Panc1 (cell line): ENCODE results near the gene SLC39A7. TPM values are rescaled to one million over a fixed set of nuclear protein-coding genes. Genes with fewer than 3 reads are reported as not detected.

Experiments used
- ATAC-seq: fragments of 200-7000 bp; cut with Tn5 transposase; 2 replicates; pipeline ENCODE4 v1.9.1; 2020; ENCODE audit warnings: mild to moderate bottlenecking, moderate library complexity
- BruUV-seq: library from RNA; stranded (reverse); fragments of 400-500 nt; replicated peaks from 2 replicates; lab custom pipeline; 2021; lab: Mats Ljungman, UMichigan
- CTCF ChIA-PET: fragments of 300-600 bp; sonication (Branson Sonifier 250); formaldehyde crosslinking; loops from one replicate; lab custom pipeline; 2022; ENCODE audit warnings: antibody characterized with exemption; lab: Charles Lee
- POLR2A ChIA-PET: fragments of 300-600 bp; sonication (Branson Sonifier 250); formaldehyde crosslinking; loops from one replicate; lab custom pipeline; 2022; ENCODE audit warnings: antibody characterized with exemption; lab: Charles Lee
- DNase-seq: peaks from one replicate; pipeline ENCODE4 v3.0.0-alpha.2; 2010; ENCODE audit warnings: low read depth, low spot score
- H3K27ac ChIP-seq: 2 replicates; pipeline ENCODE4 v1.5.1; 2011; ENCODE audit warnings: mild to moderate bottlenecking, low read length, inconsistent platforms
- H3K27me3 ChIP-seq: fragments of 200-500 bp; sonication (Bioruptor generic); 2 replicates; pipeline ENCODE4 v1.6.0; 2014; ENCODE audit warnings: low read length, inconsistent platforms; ENCODE audit not compliant: control insufficient read depth, insufficient read depth
- H3K36me3 ChIP-seq: fragments of 200-500 bp; sonication (Bioruptor generic); 2 replicates; pipeline ENCODE4 v1.5.1; 2014; ENCODE audit warnings: inconsistent platforms, mild to moderate bottlenecking, low read length, moderate library complexity; ENCODE audit not compliant: control insufficient read depth, insufficient read depth
- H3K4me1 ChIP-seq: 2 replicates; pipeline ENCODE4 v1.5.1; 2011; ENCODE audit warnings: inconsistent platforms, mild to moderate bottlenecking, low read length, moderate library complexity; ENCODE audit not compliant: control insufficient read depth, insufficient read depth
- H3K4me3 ChIP-seq, 2 experiments: 2 replicates each; pipeline ENCODE4 v1.5.1; 2011 to 2012; ENCODE audit warnings: low read depth in 2 of 2, low read length in 2 of 2, mild to moderate bottlenecking in 2 of 2, inconsistent platforms in 1 of 2, moderate library complexity in 1 of 2
- H3K9me3 ChIP-seq: fragments of 200-500 bp; sonication (Bioruptor generic); 2 replicates; pipeline ENCODE4 v1.5.1; 2014; ENCODE audit warnings: low read depth, mild to moderate bottlenecking, inconsistent platforms, low read length, moderate library complexity; ENCODE audit not compliant: control insufficient read depth, insufficient read depth
- POLR2AphosphoS5 ChIP-seq: IDR thresholded peaks from 2 replicates; pipeline ENCODE4 v1.6.1; 2012; ENCODE audit warnings: mild to moderate bottlenecking, low read depth, low read length, moderate library complexity
- REST ChIP-seq, 2 experiments: IDR thresholded peaks; 2 replicates each; pipeline ENCODE4 v1.6.1; 2011 to 2012; ENCODE audit warnings: low read depth in 2 of 2, control low read depth in 1 of 2, low read length in 1 of 2, mild to moderate bottlenecking in 1 of 2, moderate library complexity in 1 of 2; ENCODE audit not compliant: insufficient read depth in 1 of 2
- SIN3A ChIP-seq: IDR thresholded peaks from 2 replicates; pipeline ENCODE4 v1.6.1; 2012; ENCODE audit warnings: low read depth, mild to moderate bottlenecking, low read length, moderate library complexity, borderline replicate concordance; ENCODE audit not compliant: insufficient read depth
- TCF7L2 ChIP-seq: IDR thresholded peaks from 2 replicates; pipeline ENCODE4 v1.6.1; 2011; ENCODE audit warnings: mild to moderate bottlenecking, low read depth, low read length, inconsistent platforms
- in situ Hi-C: cut with HindIII; loops from 2 replicates; pipeline ENCODE4 v1.10.0; 2016; ENCODE audit warnings: low sequenced_read_pairs, low pct_unique_long_range_greater_than_20kb
- intact Hi-C: fragments of 100-400 bp; cut with micrococcal nuclease; formaldehyde crosslinking; loops from one replicate; pipeline ENCODE4 v1.10.0; 2022; ENCODE audit not compliant: unreplicated experiment
- total RNA-seq: library from RNA; stranded (reverse); gene quantifications from one replicate; pipeline ENCODE4 v1.2.1, GENCODE V29; 2021; ENCODE audit not compliant: unreplicated experiment
- TF ChIP-seq, protein P1 (sequence below): fragments of 450-650 bp; IDR thresholded peaks from 2 replicates; pipeline ENCODE4 v1.5.1; 2017; ENCODE audit warnings: mild to moderate bottlenecking

Gene SLC39A7
- total RNA-seq, 1 experiment from 2014 or later = 135 TPM

GRCh38 chr6:33202799-33203198 lies 2.1 kb downstream of the SLC39A7 start:
- CTCF ChIA-PET = no interaction called here
- peaks cover 48% of the 10 kb centered on the region for H3K4me1 ChIP-seq
- POLR2A ChIA-PET = interaction anchor here (0.8 kb wide), 1 partner anchor 12 kb away, joined by 3 read pairs; no protein-coding TSS in a partner anchor

DNA sequence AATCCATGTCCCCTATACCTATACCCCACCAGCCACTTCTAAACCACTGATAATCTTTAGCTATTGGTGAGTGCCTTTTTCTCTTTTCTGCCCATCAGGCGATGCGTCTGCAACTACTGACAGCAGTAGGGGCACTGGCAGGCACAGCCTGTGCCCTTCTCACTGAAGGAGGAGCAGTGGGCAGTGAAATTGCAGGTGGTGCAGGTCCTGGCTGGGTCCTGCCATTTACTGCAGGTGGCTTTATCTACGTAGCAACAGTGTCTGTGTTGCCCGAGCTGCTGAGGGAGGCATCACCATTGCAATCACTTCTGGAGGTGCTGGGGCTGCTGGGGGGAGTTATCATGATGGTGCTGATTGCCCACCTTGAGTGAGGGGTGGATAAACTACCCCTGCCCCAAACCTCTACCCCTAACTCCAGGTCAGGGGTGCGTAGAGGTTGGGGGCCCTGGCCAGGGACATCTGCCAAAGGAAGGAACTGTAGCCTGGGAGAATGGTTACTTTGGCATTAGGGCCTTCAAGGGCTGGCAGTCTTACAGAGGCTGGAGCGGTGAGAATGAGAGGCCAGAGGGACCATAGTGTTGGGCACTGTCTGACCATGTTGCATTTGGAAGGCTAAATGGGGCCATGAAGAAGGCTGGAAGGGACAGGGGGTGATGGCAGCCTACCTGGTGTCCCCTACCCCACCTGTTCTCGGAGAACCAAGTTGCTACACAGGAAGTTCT lies 2.9 kb downstream of the SLC39A7 start:
- ChIA-PET POLR2A (interaction anchor here (0.8 kb wide), 1 partner anchor 12 kb away, joined by 3 read pairs; no protein-coding TSS in a partner anchor), CTCF (no interaction called here)
- H3K4me1 ChIP-seq = peaks cover 45% of the 10 kb centered on the region
- H3K27ac ChIP-seq = peak overlapping the region; percentile 58
- intact Hi-C loops = no loop called here
- H3K27me3 ChIP-seq = no peaks in the 10 kb centered on the region
- H3K4me3 ChIP-seq = peak overlapping the region in 1 of 2 experiments; percentile 79; a peak in 2 of 4 replicates
- no peak for TF ChIP-seq TCF7L2
- no peak for TF ChIP-seq REST (IDR thresholded peaks at IDR 0.05; ENCODE audit: insufficient read depth in 1 of 2, low read depth in 2 of 2, low read length in 1 of 2)
- no peak for TF ChIP-seq POLR2AphosphoS5
- TF ChIP-seq, protein P1, sequence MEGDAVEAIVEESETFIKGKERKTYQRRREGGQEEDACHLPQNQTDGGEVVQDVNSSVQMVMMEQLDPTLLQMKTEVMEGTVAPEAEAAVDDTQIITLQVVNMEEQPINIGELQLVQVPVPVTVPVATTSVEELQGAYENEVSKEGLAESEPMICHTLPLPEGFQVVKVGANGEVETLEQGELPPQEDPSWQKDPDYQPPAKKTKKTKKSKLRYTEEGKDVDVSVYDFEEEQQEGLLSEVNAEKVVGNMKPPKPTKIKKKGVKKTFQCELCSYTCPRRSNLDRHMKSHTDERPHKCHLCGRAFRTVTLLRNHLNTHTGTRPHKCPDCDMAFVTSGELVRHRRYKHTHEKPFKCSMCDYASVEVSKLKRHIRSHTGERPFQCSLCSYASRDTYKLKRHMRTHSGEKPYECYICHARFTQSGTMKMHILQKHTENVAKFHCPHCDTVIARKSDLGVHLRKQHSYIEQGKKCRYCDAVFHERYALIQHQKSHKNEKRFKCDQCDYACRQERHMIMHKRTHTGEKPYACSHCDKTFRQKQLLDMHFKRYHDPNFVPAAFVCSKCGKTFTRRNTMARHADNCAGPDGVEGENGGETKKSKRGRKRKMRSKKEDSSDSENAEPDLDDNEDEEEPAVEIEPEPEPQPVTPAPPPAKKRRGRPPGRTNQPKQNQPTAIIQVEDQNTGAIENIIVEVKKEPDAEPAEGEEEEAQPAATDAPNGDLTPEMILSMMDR = no peak
- TF ChIP-seq SIN3A = no peak
- H3K36me3 ChIP-seq = peaks cover 13% of the 10 kb centered on the region
- ATAC-seq (no peak), DNase-seq (no peak)
- BruUV-seq = no TSS peak
- H3K9me3 ChIP-seq = no peaks in the 10 kb centered on the region
- in situ Hi-C loops = no loop called here

More at GRCh38 chr6:33202799-33203198, 2.1 kb downstream of the SLC39A7 start:
- Histone ChIP-seq H3K27me3 (no peaks in the 10 kb centered on the region), H3K9me3 (no peaks in the 10 kb centered on the region), H3K36me3 (peaks cover 13% of the 10 kb centered on the region), H3K27ac (no peak overlapping the region; the same call in 1 of the 2 replicates), H3K4me3 (no peak overlapping the region)
- intact Hi-C loops (no loop called here), in situ Hi-C loops (no loop called here)
- DNase-seq (no peak), ATAC-seq (no peak)
- BruUV-seq = no TSS peak
- TF ChIP-seq REST (IDR thresholded peaks at IDR 0.05; ENCODE audit: insufficient read depth in 1 of 2, low read depth in 2 of 2, low read length in 1 of 2) (no peak), POLR2AphosphoS5 (no peak), TCF7L2 (no peak), SIN3A (no peak)
- TF ChIP-seq, protein P1 = no peak
